CD8-positive, alpha-beta memory T cell (primary cell): ENCODE results near the gene CALU. TPM values are rescaled to one million over a fixed set of nuclear protein-coding genes. Genes with fewer than 3 reads are reported as not detected.
A peak's percentile ranks its signal among the peaks of the same experiment; 100 is the strongest.

Experiments used
- CTCF ChIA-PET: fragments of 350-600 bp; sonication (Branson Sonifier 250); formaldehyde crosslinking; loops from one replicate; lab custom pipeline; 2021; ENCODE audit warnings: antibody characterized with exemption; lab: Charles Lee
- POLR2A ChIA-PET: fragments of 350-600 bp; sonication (Branson Sonifier 250); formaldehyde crosslinking; loops from one replicate; lab custom pipeline; 2021; ENCODE audit warnings: antibody characterized with exemption; lab: Charles Lee
- DNase-seq, 5 donors: peaks; one replicate each; pipeline versions ENCODE4 v3.0.0 to v3.0.0-alpha.2; 2020 to 2022; ENCODE audit warnings: mixed read lengths in 1 of 5
- H3K27ac ChIP-seq: one replicate; pipeline ENCODE4 v1.7.0; 2013; ENCODE audit warnings: low read depth, mild to moderate bottlenecking, low read length, moderate library complexity
- H3K27me3 ChIP-seq: 2 replicates; pipeline ENCODE4 v1.7.0; 2013; ENCODE audit warnings: low read length, mild to moderate bottlenecking; ENCODE audit not compliant: insufficient read depth, poor library complexity, severe bottlenecking
- H3K36me3 ChIP-seq: 2 replicates; pipeline ENCODE4 v1.7.0; 2013; ENCODE audit warnings: mild to moderate bottlenecking, low read length, moderate library complexity; ENCODE audit not compliant: insufficient read depth
- H3K4me1 ChIP-seq: 2 replicates; pipeline ENCODE4 v1.7.0; 2013; ENCODE audit warnings: mild to moderate bottlenecking, low read length, moderate library complexity; ENCODE audit not compliant: insufficient read depth
- H3K4me3 ChIP-seq: 2 replicates; pipeline ENCODE4 v1.7.0; 2013; ENCODE audit warnings: mild to moderate bottlenecking, low read length
- H3K9me3 ChIP-seq: 2 replicates; pipeline ENCODE4 v1.7.0; 2013; ENCODE audit warnings: mild to moderate bottlenecking, low read length
- H3K27ac Mint-ChIP-seq, 8 donors: one replicate each; pipeline ENCODE4 v1.8.0; 2020 to 2021; ENCODE audit warnings: mixed read lengths in 8 of 8, mild to moderate bottlenecking in 6 of 8, inconsistent platforms in 3 of 8, moderate library complexity in 3 of 8
- H3K27me3 Mint-ChIP-seq, 2 donors: one replicate each; pipeline ENCODE4 v1.8.0; 2020 to 2021; ENCODE audit warnings: mixed read lengths in 2 of 2, mild to moderate bottlenecking in 1 of 2, moderate library complexity in 1 of 2
- H3K36me3 Mint-ChIP-seq, 3 donors: one replicate each; pipeline ENCODE4 v1.8.0; 2020 to 2021; ENCODE audit warnings: mixed read lengths in 3 of 3, inconsistent platforms in 1 of 3, mild to moderate bottlenecking in 1 of 3
- H3K4me1 Mint-ChIP-seq, 3 donors: one replicate each; pipeline ENCODE4 v1.8.0; 2020 to 2021; ENCODE audit warnings: mixed read lengths in 3 of 3, inconsistent platforms in 1 of 3, mild to moderate bottlenecking in 1 of 3
- H3K4me3 Mint-ChIP-seq, 7 donors: one replicate each; pipeline ENCODE4 v1.8.0; 2020 to 2021; ENCODE audit warnings: mixed read lengths in 7 of 7, mild to moderate bottlenecking in 6 of 7, moderate library complexity in 4 of 7, inconsistent platforms in 2 of 7
- H3K9me3 Mint-ChIP-seq, 5 donors: one replicate each; pipeline ENCODE4 v1.8.0; 2020 to 2022; ENCODE audit warnings: mixed read lengths in 5 of 5, mild to moderate bottlenecking in 3 of 5, moderate library complexity in 2 of 5, inconsistent platforms in 1 of 5
- polyA plus RNA-seq: library from polyadenylated mRNA; unstranded; fragments of 300-500 nt; fragmentation: Illumina TruSeq; gene quantifications from one replicate; pipeline ENCODE4 v1.2.3, GENCODE V29; 2021
- total RNA-seq, 2 experiments: library from RNA; stranded (reverse); gene quantifications; one replicate each; pipeline ENCODE4 v1.2.3, GENCODE V29; 2021

The CALU gene
- total and polyA plus RNA-seq, 3 experiments from 2014 or later: 28.8 to 52.0 (median 51.4) TPM

DNA sequence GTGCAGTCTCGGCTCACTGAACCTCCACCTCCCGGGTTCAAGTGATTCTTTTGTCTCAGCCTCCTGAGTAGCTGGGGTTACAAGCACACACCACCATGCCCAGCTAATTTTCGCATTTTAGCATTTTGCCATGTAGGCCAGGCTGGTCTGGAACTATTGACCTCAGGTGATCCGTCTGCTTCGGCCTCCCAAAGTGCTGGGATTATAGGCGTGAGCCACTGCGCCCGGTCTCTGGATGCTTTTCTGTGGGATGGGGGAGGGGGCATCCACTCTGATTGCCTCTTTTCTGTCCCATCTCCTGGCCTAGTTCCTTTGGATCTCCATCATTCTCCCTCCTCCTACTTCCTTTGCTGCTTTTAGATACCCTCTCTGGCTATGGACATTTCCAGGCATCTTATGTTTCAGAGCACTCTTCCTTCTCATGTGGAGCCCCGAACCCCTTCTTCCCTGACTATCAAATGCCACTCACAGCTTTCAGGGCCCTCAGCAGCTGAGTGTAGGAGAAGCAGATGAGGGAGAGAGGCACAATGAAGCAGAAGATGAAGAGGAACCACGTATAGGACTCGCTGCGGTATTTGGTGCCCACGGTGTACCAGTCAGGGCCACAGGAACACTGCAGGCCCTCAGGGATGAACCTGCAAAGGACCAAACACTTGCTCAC is 35.0 kb downstream of the CALU start:
- ChIA-PET CTCF (no interaction called here), POLR2A (no interaction called here)
- H3K4me1 ChIP-seq: no peaks in the 10 kb centered on the region
- DNase-seq: no peak
- H3K9me3 Mint-ChIP-seq: peaks cover 2 to 21% (median 19%) of the 10 kb centered on the region in 5 donors
- H3K36me3 Mint-ChIP-seq: peaks cover 22 to 47% (median 24%) of the 10 kb centered on the region in 3 donors
- H3K4me3 Mint-ChIP-seq: no peak overlapping the region
- no peak overlapping the region for H3K27ac ChIP-seq
- H3K4me3 ChIP-seq: no peak overlapping the region
- H3K27ac Mint-ChIP-seq: no peak overlapping the region
- peaks cover 7% of the 10 kb centered on the region for H3K36me3 ChIP-seq
- no peaks in the 10 kb centered on the region for H3K27me3 ChIP-seq
- no peaks in the 10 kb centered on the region for H3K9me3 ChIP-seq
- H3K27me3 Mint-ChIP-seq: no peaks in the 10 kb centered on the region
- H3K4me1 Mint-ChIP-seq: no peaks in the 10 kb centered on the region

DNA sequence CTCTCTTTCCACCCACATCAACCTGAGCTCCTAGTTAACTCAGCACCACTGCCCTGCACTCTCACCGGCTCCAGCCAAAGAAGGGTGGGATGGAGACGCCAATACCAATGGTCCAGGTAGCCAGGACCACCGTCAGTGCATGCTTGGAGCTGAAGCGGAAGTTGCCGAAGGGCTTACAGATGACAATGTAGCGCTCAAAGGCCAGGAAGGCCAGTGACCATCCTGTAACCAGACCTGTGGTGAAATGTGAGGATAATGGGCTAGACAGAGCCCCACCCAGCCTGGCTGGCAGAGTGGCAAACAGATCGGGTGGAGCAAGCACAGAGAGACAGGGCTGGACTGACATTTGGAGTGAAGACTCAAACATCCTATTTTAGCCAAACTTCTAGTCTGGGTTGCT is 35.8 kb downstream of the CALU start:
- CTCF ChIA-PET: no interaction called here
- H3K27me3 Mint-ChIP-seq: no peaks in the 10 kb centered on the region

DNA sequence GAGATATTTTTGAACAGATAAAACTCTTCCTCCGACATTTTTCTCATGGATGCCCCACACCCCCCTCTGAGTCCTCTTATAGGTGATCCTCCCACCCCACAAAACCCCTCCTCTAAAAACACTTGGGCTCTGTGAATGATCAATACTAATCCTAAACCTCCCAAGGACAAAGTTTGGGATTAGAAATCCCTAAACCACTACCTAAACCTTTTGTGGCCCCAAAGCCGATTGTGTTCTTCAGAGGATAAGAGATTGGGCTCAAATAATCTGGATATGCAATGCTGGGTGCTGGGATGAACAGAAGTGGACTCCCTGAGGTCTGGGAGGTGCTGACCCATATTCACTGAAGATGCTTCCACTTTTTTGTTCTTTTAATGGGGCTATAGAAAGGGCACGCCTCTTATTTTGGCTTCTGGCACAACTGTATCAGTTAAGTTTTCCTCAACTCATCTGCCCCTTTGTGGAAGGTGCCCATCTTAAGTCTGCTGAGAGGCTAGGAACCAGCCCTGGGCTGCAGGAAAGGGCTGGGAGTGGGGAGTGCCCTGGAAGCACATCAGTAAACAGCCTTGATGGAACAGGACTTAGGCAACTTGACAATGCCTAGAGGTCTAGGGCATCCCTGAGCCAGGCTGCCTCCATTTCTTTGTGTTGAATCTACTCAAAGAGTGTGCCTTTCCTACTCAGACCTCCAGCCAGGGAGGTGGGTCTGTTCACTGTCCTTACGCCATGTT is 36.8 kb downstream of the CALU start, which contains the start of gene OPN1SW:
Gene OPN1SW, minus strand, starts transcription at position 51 of the 731 bp plus-strand sequence. Its CDS starts 13 bp downstream, at position 38.
- no peaks in the 10 kb centered on the region for H3K27me3 Mint-ChIP-seq
- peaks cover 5% of the 10 kb centered on the region for H3K36me3 ChIP-seq
- H3K4me1 Mint-ChIP-seq: no peaks in the 10 kb centered on the region
- peaks cover 12 to 31% (median 18%) of the 10 kb centered on the region in 3 donors for H3K36me3 Mint-ChIP-seq
- POLR2A ChIA-PET: no interaction called here
- peaks cover 2 to 21% (median 19%) of the 10 kb centered on the region in 5 donors for H3K9me3 Mint-ChIP-seq
- no peaks in the 10 kb centered on the region for H3K27me3 ChIP-seq
- no peaks in the 10 kb centered on the region for H3K4me1 ChIP-seq
- DNase-seq: no peak
- no peak within 1 kb of the TSS for H3K4me3 ChIP-seq
- no peak within 1 kb of the TSS for H3K27ac ChIP-seq
- peak within 1 kb of the TSS in 2 of 8 donors; percentile 0 to 66 for H3K27ac Mint-ChIP-seq
- CTCF ChIA-PET: no interaction called here
- peak within 1 kb of the TSS in 1 of 7 donors; percentile 52 for H3K4me3 Mint-ChIP-seq
- H3K9me3 ChIP-seq: no peaks in the 10 kb centered on the region

More for the DNA sequence above, 35.8 kb downstream of the CALU start:
- POLR2A ChIA-PET: no interaction called here
- Histone ChIP-seq H3K36me3 (peaks cover 7% of the 10 kb centered on the region), H3K4me3 (no peak overlapping the region), H3K4me1 (no peaks in the 10 kb centered on the region), H3K27me3 (no peaks in the 10 kb centered on the region), H3K9me3 (no peaks in the 10 kb centered on the region), H3K27ac (no peak overlapping the region)
- Mint-ChIP-seq H3K36me3 (peaks cover 18 to 39% (median 19%) of the 10 kb centered on the region in 3 donors), H3K27ac (peak overlapping the region in 1 of 8 donors; percentile 66), H3K9me3 (peaks cover 2 to 21% (median 19%) of the 10 kb centered on the region in 5 donors), H3K4me3 (no peak overlapping the region), H3K4me1 (no peaks in the 10 kb centered on the region)
- DNase-seq: no peak

DNA sequence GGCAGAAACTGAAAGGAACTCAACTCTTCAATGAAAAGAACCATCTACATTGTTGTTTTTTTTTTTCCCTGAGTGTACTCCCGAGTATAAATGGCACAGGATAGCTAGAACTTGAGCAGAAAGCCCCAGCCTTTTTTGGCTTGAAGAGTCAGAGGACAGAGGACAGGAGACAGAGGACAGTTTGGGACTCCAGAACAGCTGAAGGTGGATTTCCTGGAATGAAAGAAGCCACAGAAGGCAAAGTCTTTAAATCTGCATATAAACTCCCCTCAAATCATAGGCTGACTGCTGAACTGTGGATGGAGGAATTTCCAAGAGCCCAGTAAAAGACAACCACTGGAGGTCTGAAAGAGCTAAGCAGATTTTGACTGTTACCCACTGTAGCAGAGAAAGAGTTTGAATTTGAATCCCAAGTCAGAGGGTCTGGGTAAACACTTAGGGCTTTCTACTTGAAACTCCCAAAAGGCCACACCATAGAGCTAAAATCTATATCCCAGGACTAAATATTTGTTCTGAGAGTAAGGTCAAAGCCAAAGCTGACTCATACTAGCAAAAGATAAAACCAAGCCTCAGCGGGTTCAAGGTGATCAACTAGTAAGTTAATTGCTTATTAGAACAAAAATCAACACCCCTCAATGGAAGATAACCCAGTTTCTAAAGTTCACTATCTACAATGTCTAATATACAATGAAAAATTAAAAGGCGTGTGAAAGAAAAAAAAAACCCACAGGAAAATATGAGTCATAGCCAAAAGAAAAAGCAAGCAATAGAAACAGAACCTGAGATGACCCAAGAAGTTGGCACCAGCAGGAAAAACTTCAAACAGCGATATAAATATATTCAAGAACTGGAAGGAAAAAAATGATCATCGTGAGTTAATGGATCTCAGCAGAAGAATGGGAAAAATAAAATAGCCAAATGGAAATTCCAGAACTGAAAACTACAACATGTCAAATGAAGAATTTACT is 38.3 kb downstream of the CALU start:
- no peak overlapping the region for H3K4me3 ChIP-seq
- H3K4me1 ChIP-seq: no peaks in the 10 kb centered on the region
- no peak overlapping the region for H3K27ac ChIP-seq
- Mint-ChIP-seq H3K36me3 (peaks cover 4 to 18% (median 16%) of the 10 kb centered on the region in 3 donors), H3K9me3 (peaks cover 2 to 21% (median 19%) of the 10 kb centered on the region in 5 donors), H3K4me1 (no peaks in the 10 kb centered on the region), H3K27ac (no peak overlapping the region), H3K27me3 (no peaks in the 10 kb centered on the region), H3K4me3 (no peak overlapping the region)
- POLR2A ChIA-PET: no interaction called here
- CTCF ChIA-PET: no interaction called here
- no peaks in the 10 kb centered on the region for H3K36me3 ChIP-seq
- DNase-seq: no peak
- H3K27me3 ChIP-seq: no peaks in the 10 kb centered on the region
- no peaks in the 10 kb centered on the region for H3K9me3 ChIP-seq

DNA sequence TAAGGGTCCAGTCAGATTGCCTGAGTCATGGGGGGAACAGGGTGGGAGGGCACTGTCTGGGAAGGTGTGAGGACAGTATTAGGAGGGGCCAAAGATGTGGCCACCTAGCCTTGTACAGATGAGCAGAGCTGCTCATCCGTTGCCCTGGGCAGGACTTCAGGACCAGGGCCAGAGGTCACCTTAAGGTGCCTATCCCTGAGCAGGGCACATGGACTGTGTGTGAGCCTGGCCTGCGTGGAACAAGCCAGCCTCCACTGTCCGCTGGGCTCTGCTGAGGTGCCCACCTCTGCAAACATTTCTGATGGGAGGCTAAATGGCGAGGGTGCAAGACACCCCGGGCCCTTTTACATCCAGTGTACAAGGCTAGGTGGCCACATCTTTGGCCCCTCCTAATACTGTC is 39.8 kb downstream of the CALU start:
- Histone ChIP-seq H3K36me3 (no peaks in the 10 kb centered on the region), H3K27ac (no peak overlapping the region), H3K4me1 (no peaks in the 10 kb centered on the region), H3K4me3 (no peak overlapping the region), H3K27me3 (no peaks in the 10 kb centered on the region), H3K9me3 (no peaks in the 10 kb centered on the region)
- Mint-ChIP-seq H3K27me3 (no peaks in the 10 kb centered on the region), H3K27ac (no peak overlapping the region), H3K4me3 (no peak overlapping the region), H3K36me3 (peaks cover 0 to 14% (median 6%) of the 10 kb centered on the region in 3 donors), H3K9me3 (peaks cover 2 to 21% (median 19%) of the 10 kb centered on the region in 5 donors), H3K4me1 (no peaks in the 10 kb centered on the region)
- no peak for DNase-seq
- CTCF ChIA-PET: interaction anchor here (1.0 kb wide), 1 partner anchor 105 kb away, joined by 3 read pairs; no protein-coding TSS in a partner anchor
- POLR2A ChIA-PET: no interaction called here

DNA sequence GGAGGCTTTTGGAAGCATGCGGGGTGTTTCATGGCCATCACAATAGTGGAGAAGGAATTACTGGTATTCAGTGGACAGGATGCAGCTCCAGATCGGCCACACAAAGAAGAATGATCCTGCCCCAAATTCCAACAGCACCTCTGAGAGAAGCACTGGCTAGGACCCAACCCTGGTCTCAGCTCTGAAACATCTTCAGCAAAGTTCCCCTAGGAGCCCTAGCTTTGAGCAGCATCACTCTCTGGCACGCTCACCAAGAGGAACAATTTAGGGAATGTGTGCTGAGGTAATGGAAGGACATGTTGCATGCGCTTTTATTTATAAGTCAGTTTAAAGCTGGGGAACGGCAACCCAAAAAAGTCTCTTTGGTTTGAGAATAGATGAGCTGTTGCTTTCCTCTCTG is 42.0 kb downstream of the CALU start:
- DNase-seq: no peak
- Mint-ChIP-seq H3K27ac (no peak overlapping the region), H3K4me3 (no peak overlapping the region), H3K4me1 (no peaks in the 10 kb centered on the region), H3K36me3 (peaks cover 0 to 10% (median 0%) of the 10 kb centered on the region in 3 donors), H3K27me3 (no peaks in the 10 kb centered on the region), H3K9me3 (peaks cover 2 to 21% (median 19%) of the 10 kb centered on the region in 5 donors)
- CTCF ChIA-PET: no interaction called here
- Histone ChIP-seq H3K27me3 (no peaks in the 10 kb centered on the region), H3K9me3 (no peaks in the 10 kb centered on the region), H3K4me3 (no peak overlapping the region), H3K36me3 (no peaks in the 10 kb centered on the region), H3K4me1 (no peaks in the 10 kb centered on the region), H3K27ac (no peak overlapping the region)
- POLR2A ChIA-PET: no interaction called here

DNA sequence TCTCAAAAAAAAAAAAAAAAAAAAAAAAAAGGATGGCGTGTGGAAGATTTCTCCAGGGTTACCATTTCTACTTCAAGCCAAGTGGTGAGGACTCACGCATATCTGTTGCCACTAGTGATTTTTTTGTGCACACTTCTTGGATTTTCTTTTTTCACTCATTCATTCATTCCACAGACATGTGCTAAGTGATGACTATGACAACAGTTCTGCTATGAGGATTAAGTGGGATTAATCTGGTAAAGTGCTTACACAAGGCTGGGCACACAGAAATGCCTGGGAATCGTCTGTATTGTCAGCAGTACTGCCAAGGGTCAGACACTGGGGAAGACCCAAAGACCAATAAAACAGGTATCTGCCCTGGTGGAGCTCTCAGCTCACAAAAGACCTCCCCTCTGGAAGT is 42.7 kb downstream of the CALU start:
- Mint-ChIP-seq H3K4me3 (no peak overlapping the region), H3K27me3 (no peaks in the 10 kb centered on the region), H3K27ac (no peak overlapping the region), H3K36me3 (peaks cover 0 to 10% (median 0%) of the 10 kb centered on the region in 3 donors), H3K9me3 (peaks cover 2 to 21% (median 18%) of the 10 kb centered on the region in 5 donors), H3K4me1 (no peaks in the 10 kb centered on the region)
- no peaks in the 10 kb centered on the region for H3K4me1 ChIP-seq
- no peaks in the 10 kb centered on the region for H3K36me3 ChIP-seq
- CTCF ChIA-PET: no interaction called here
- no peaks in the 10 kb centered on the region for H3K9me3 ChIP-seq
- H3K27me3 ChIP-seq: no peaks in the 10 kb centered on the region
- H3K4me3 ChIP-seq: no peak overlapping the region
- DNase-seq: no peak
- POLR2A ChIA-PET: no interaction called here
- H3K27ac ChIP-seq: no peak overlapping the region
